ENCODE data around the gene FMN1. TPM values are rescaled to one million over a fixed set of nuclear protein-coding genes. Genes with fewer than 3 reads are reported as not detected.
"Not testable (repeated sequence)": the region's sequence is repeated elsewhere in the genome, so short reads cannot be mapped to it uniquely, and the experiment has no call there.

The FMN1 gene
- total RNA-seq, 1 donor from 2014 or later = 7.8 TPM

DNA sequence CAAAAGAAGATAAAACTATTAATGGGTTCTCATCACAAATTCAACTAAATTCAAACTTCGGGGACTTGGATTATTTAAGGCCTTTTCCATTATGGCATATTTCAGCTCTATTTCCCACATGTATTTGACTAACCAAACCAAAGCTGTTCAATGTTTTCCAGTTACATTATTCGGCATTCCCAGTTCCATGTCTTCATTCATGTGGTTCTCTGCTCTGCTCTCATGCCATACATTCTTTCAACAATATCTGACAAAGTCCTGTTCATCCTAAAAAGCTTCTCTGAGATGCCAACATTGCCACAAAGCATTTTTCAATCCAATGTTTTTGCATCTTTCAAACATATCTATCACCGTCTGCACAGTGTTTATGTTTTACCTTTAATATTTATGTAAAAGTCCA lies 335.3 kb downstream of the FMN1 start:
- no peak for DNase-seq (ENCODE audit: low read depth)

DNA sequence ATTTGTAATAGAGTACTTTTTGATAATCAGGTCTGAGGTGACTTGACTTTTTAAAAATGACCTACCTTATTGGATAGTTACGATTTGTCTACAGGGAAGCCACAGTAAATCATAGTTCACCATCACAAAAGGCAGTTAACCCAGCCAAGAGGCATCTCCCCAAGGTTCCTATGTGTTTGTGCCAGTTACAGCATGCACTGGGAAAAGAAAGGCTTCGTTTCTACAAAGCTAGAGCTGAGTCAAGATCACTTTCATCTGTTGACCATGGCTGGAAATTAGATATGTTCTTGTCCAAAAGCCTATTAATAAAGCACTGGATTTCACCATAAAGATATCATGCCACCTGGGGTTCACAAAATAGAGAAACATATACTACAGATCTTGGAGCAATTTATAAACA lies 336.8 kb downstream of the FMN1 start:
- DNase-seq (ENCODE audit: low read depth) = no peak

DNA sequence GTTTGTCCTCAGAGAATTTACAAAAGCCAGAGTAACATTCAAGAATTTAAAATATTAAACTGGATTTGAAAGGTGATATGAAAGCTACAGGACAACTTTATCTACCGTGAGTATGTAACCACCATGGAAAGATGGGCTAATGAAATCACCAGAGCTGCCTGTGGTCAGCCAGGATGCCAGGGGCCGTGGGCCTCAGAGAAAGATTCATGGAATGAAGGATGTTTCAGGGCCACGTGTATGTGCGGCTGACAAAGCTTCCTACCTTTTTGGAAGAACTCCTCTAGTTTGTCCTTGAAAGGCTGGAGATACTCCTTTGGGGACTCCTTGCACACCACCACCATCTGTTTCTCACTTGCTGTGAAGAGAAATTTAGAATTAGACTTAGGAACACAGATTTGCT lies 337.8 kb downstream of the FMN1 start:
- peak; percentile 49 for DNase-seq (ENCODE audit: low read depth)

DNA sequence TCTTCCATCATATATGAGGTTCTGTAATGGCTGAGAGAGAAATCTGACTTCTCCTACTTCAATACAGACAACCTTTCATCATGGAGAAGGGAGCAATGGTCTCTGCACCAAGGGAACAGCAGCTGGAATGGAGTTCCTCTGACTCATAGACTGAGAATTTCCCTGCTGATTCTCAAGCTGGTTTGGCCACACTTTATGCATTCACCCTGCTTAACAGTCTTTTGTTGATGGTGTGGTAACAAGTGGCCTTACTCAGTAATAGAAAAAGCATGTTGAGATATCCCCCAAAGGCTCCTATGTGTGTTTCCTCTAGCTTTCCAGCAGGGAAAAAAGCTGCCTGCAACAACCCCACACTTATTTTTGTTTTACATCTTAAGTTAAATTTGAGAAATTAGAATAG lies 338.6 kb downstream of the FMN1 start:
- peak; percentile 100 for DNase-seq (ENCODE audit: low read depth)

DNA sequence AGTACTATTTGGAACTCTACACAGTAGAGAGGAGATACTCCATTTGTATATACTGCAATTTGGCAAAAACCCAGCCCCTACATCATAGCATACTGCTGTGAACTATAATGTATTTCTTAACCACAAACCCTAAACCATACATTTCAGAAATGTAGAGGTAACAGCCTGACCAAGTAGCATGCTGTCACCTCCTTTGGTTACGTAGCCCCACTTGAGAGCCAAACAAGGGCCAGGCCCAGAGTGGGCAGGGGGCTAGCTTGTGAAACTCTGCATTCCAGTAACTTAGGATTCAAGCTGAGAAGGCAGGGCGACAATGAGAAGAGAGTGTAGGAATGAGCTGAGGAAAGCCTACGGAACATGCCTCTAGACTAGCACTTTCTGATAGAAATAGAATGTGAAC lies 340.9 kb downstream of the FMN1 start:
- DNase-seq (ENCODE audit: low read depth) = no peak

DNA sequence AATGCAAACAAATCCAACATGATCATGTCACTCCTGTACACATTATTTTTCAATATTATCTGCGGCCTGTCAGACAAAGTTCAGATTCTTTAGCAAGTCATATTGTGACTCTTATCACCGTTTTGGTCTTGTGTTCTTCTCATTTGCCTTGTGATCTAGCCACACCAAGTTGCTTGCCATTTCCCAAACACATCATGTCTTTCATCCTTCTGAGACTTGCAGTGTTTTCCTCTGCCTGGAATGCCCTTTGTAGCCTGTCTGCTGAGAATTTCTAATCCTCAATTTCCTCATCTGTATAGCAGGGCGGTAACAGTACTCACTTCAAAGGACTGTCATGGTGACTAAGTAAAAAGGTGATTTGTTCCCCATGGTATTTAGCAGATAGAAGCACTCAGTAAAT lies 341.7 kb downstream of the FMN1 start:
- DNase-seq (ENCODE audit: low read depth) = no peak

DNA sequence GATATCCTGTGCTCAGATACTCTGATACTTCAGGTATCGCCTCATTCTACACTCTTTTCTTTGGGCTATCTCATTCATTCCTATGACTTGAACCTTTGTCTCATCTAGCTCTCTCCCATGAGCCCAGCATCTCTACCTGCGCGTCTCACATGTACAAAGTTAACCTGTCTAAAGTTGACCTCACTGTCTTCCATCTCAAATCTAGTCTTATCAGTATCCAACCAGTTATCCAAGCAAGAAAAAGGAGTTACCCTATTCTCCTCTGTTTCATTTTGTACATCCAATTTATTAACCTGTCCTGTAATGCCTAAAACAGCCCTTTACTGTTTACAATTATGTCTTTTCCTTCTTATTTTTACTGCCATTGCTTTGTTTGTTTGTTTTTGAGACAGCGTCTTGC lies 342.5 kb downstream of the FMN1 start:
- no peak for DNase-seq (ENCODE audit: low read depth)

DNA sequence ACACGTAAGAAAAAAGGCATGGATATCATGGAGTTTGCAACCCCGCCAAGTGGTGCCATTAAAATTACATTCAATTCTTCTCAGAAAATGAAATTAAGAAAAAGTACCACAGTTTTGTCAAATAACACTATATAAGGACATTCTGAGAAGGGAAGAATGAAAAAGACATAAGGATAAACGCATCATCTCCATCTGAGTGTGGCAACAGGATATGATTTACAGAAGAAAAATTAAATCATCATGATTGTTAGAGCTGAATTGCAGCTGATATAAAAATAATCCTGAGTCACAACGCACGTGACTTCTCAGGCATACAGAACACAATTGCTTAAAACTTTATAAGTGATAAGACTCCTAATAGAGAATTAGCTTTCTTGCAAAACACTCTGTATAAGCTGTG lies 342.9 kb downstream of the FMN1 start:
- DNase-seq (ENCODE audit: low read depth) = peak; percentile 12

DNA sequence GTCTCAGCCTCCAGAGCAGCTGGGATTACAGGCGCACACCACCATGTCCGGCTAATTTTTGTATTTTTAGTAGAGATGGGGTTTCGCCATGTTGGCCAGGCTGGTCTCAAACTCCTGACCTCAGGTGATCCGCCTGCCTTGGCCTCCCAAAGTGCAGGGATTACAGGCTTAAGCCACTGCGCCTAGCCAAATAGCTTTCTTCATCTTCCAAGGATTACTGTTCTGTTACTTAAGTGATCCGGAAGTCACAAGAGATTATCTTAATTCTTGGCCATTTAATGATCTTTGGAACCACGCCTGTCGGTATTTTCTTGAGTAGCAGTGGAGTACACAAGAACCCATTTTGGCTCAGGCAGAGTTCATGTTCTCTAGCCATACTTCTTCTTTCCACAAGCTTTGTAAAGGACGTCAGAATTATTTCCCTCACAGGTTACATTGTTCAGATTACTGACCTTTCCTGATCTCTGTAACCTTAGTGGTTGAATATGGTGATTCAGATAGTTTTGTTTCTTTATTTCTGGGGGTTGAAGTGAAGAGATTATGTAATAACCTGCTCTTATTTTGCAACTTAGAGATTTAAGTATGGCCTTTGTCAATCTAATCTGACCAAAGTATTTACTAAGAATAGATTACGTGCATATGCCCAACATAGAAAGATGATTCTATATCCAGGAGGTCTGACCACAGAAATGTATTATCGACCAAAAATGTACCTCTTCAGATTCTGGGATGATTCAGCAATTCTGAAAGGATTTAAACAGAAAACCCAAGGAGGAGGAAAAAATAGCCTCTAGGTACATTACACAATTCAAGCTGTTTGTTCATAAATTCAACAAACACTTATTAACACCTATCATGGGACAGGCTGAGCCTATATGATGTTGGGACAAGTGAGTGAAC lies 344.5 kb downstream of the FMN1 start:
- DNase-seq (ENCODE audit: low read depth) = peak; percentile 89

DNA sequence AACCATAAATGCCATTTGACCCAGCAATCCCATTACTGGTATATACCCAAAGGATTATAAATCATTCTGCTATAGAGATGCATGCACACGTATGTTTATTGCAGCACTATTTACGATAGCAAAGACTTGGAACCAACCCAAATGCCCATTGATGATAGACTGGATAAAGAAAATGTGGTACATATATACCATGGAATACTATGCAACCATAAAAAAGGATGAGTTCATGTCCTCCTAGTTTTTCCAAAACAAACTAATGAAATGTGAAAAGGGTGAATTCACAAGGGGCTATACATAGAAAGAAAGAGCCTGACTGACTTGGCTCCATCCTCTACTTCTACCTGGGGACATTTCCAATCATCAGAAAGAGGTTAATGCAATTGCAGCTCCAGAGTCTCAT lies 347.8 kb downstream of the FMN1 start:
- not testable (repeated sequence) for DNase-seq (ENCODE audit: low read depth)

DNA sequence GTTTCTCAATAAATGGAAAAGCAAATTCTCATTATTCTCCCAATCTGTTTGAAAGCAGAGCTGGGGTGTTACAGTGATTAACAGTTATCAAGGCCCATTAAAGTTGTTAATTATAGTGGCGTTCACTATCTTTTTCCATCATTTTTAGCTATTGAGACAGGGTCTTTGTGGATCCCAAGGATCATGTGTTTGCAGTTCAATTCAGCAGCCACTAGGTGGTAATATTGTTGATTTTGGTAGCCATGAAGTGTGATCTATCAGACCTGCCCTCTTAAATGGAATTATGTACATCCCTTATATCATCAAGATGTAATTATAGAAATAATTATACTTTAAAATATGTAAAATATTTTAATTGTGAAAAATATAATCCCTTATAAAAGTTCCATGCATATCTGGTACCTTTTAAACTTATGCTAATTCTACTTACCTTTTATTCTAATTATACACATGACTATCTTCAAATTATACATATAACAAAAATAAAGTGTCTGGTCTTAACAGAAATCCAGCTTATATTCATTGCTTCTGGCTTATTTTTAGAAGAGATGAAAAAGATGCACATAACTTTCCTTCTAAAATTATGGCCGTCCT lies 350.3 kb downstream of the FMN1 start:
- peak; percentile 56 for DNase-seq (ENCODE audit: low read depth)

DNA sequence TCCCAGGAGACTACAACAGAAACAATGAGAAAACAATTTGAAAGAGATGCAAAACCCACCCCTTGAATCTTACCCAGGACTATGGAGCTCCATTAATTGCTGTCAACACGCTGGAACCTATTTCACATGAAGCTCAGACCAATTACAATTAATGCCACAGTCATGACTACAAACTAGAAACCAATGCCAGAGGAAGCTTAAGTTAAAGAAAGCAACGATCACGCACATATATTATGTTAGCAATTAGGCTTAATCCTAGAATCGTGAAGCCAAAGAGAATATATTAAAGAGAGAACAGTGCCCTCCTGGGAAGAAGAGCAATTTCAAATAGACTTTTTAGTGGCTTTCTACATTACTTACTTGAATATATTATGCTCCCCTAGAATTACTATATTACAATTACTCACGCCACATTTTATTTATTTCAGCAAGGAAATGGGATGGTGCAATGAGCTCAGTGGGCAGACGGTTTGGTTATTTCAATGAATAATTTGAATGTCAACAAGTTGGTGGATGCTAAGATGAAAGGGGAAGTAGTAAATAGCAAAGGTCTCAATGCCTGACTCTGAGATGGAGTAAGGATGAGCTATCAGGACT lies 351.2 kb downstream of the FMN1 start:
- no peak for DNase-seq (ENCODE audit: low read depth)

DNA sequence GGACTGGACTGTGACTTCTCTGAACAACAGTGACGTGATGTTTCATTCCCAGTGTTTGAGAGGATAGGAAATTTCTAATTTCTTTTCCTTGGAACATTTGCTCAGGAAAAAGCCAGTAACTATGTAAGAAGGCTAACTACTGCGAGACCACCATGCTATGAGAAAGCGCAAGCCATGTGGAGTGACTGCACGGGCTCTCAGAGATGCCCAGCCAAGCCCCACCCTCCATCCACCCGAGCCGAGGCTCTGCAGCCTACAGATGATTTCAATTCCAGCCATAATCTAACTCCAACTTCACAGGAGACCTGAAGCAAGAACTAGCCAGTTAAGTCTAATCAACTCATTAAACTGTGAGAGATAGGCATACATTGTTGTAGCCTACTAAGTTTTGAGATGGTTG lies 352.4 kb downstream of the FMN1 start:
- no peak for DNase-seq (ENCODE audit: low read depth)

DNA sequence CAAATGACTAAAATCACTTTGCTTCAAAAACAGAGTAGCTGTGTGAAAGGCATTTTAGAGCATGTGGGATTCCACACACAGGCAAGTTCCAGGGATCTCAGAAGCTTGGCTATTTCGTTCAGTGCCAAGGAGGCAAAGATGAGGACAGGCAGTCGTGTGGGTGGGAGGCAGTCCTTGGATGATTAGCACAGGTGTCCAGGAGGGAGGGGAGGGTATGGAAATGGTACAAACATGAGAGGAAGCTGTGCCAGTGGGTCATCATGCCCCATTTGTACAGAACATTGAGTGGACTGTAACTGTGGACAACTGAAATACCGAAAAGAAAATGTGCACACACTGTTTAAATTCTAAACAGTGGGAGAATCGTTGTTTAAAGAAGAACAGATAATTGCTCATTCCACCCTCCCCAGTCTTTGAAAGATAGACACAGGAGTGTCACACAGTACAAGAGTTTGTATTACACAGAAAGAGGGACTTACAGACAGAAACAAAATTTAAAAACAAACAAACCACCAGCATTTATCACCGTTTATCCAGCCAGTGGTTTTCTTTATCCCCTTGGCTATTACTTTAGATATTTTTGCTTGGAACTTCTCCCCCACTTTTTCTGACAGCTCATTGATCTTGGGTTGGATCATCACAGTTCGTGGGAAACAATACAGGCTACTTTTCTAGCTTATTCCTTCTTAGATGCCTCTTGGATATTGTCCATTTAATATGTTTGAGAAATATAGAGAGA lies 353.8 kb downstream of the FMN1 start:
- no peak for DNase-seq (ENCODE audit: low read depth)

DNA sequence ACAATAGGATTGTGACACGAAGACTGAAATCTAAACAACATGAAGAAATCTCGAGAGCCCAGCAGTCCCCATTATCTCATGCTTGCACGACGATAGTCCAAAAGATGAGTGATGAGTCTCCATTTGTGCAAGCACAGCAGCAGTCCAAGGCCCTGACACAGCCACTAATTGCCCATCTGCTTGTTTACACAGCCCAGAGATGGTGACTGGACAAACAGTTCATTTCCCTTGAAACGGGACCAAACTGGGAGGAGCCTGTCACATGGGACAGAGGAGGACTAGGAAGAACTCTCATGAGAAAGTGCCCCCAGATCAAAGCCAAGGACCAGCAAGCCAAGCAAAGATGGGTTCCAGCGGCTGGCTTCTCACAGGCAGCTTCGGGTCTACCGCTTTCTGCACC lies 355.7 kb downstream of the FMN1 start:
- peak; percentile 33 for DNase-seq (ENCODE audit: low read depth)

DNA sequence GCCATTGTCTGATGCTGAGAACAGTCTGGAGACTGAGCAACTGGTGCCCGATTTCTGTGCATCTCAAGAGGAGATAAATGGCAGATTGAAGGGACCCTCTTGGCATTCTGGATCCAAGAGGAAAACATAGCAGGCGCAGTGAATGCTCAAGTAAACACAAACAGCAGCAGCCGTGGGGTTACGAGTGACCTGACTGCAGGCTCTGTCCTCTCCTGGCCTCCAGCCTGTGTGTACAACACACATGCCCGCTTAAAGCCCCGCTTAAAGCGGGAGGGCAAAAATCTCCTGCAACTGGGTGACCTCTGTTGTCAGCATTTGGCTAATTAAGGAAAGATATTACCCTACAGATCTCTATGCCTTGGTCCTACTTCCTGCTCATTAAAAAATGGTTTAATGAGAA lies 356.2 kb downstream of the FMN1 start:
- no peak for DNase-seq (ENCODE audit: low read depth)

DNA sequence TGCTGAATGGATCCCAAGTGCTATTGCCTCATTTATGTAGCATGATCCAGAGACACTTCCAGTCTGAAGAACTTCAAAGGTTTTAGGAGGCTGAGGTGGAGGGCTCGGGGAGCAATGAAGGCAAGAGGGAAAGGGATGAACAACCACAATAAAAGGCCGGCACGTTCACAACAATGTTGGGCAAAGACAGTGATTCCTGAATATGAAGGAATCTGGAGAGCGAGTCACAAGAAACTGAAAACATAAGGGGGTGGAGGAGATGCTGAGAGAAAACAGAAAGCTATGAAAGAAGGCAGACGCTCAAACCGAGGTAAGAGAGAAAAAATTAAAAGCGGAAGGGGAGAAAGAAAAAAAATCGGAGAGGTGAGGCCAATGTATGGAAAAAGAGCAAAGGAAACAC lies 356.6 kb downstream of the FMN1 start:
- no peak for DNase-seq (ENCODE audit: low read depth)

DNA sequence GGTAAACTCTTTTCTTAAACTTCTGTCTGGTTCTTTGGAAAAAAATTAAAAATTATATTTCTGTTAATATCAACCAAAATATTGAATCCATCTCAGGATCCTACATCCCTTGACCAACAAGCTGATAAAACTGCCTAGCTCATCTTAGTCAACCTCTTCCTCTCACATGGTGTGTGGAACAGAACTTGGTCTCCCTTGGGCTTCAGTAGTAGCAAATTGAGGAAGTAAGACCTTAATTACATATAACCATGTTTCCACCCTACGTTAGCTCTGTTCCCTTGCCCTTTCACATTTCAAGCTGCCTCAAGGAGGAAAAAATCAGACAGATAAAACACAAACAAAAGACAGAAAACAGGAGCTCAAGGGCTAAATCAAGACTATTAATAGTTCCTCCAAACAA lies 360.4 kb downstream of the FMN1 start:
- no peak for DNase-seq (ENCODE audit: low read depth)

DNA sequence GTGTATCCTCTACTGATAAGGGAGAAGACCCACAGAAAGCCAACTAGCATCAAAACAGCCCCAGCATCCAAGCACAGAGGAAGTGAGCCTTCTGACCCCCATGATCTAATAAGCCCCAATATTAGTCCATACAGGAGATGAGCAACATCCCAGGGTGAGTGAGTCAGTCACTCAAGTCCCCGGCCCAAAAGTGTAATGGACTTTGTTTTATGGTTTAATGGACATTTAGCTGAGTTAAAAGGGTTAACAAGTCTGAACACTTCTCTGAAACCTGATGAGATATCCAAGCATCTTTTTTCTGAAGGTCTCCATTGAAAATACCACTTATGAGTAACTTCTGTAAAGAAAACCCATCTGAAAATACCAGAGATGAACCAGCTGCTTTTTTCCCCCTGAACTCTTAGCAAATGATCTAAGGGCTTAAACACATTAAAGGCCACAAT lies 361.1 kb downstream of the FMN1 start:
- DNase-seq (ENCODE audit: low read depth) = no peak

DNA sequence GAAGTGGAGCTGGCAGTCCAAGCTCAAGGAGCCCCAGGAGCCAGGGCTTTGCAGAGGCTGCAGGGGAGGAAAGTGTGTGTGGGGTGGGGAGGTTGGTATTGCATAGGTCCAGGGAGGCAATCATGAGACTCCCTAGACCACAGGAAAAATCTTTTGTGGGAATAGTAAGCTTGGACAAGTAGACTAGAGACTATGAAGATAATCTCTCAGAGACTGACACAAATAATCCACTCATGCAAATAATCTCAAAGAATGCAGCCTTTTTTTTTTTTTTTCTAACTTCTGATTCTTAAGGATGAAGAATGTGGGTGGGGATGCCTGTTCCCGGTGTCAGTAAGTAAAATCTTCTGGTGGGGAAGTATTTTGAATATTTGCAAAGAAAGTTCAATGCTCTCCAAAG lies 363.0 kb downstream of the FMN1 start:
- no peak for DNase-seq (ENCODE audit: low read depth)

DNA sequence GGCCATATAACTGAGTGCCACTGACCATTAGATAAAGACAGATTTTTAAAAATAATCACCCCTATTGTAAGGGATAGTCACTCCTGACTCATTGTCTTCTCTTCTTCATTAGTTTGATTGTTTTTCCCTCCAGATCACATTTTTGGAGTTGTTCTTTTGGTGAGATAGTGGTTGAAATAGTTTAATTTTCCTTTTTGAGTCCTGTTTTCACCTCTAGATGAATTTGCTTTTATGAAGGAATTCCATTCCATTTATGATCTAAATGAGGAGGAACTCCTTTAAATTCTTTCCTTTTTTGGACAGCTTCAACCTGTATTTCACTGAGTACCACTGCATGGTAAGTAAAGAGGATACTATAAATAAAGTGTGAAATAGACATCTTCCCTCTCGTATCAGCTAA lies 364.3 kb downstream of the FMN1 start:
- DNase-seq (ENCODE audit: low read depth) = no peak

DNA sequence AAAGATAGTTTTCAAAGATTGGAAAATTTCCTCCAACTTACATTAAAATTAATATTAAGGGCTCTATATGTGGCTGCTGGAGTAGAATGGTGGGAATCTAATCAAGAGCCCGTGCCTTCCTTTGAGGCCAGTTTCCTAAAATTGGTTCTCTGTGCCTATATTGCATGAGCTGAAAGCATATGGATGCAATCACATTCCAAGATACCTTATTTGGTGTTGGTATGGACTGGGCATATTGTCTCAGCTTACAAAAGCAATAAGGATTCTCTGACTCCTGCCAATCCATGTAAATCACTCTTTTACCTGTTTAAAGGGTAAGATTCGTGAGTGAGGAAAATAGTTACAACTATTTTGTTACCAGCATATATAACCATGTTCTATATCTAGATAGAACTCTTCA lies 365.1 kb downstream of the FMN1 start:
- DNase-seq (ENCODE audit: low read depth) = no peak

Data from renal cortical epithelial cell (primary cell).